Endothelial cell (in vitro differentiated cells): ENCODE measurements around the gene MISFA. TPM values are rescaled to one million over a fixed set of nuclear protein-coding genes. Genes with fewer than 3 reads are reported as not detected.

ENCODE experiments used
- DNase-seq: peaks from one replicate; pipeline ENCODE4 v3.0.0; 2021; ENCODE audit warnings: low spot score
- H3K27ac Mint-ChIP-seq: one replicate; pipeline ENCODE4 v1.8.0; 2021; ENCODE audit warnings: mixed read lengths, inconsistent platforms; ENCODE audit not compliant: unreplicated experiment
- H3K27me3 Mint-ChIP-seq: one replicate; pipeline ENCODE4 v1.8.0; 2021; ENCODE audit warnings: mild to moderate bottlenecking, moderate library complexity, mixed read lengths, inconsistent platforms; ENCODE audit not compliant: unreplicated experiment
- H3K36me3 Mint-ChIP-seq: one replicate; pipeline ENCODE4 v1.8.0; 2021; ENCODE audit warnings: mild to moderate bottlenecking, low read depth, mixed read lengths, inconsistent platforms; ENCODE audit not compliant: unreplicated experiment
- H3K4me1 Mint-ChIP-seq: one replicate; pipeline ENCODE4 v1.8.0; 2021; ENCODE audit warnings: mild to moderate bottlenecking, mixed read lengths, inconsistent platforms; ENCODE audit not compliant: unreplicated experiment
- H3K4me3 Mint-ChIP-seq: one replicate; pipeline ENCODE4 v1.8.0; 2021; ENCODE audit warnings: mild to moderate bottlenecking, mixed read lengths, inconsistent platforms; ENCODE audit not compliant: unreplicated experiment
- H3K9me3 Mint-ChIP-seq: one replicate; pipeline ENCODE4 v1.8.0; 2021; ENCODE audit warnings: mixed read lengths, inconsistent platforms; ENCODE audit not compliant: unreplicated experiment
- CTCF ChIP-seq: fragments of 200-600 bp; sonication (generic); IDR thresholded peaks from one replicate; pipeline ENCODE4 v1.5.0; 2021; ENCODE audit warnings: antibody characterized with exemption; ENCODE audit not compliant: unreplicated experiment
- long read RNA-seq: library from polyadenylated mRNA; unstranded; transcript quantifications from one replicate; pipeline ENCODE4 v2.0.0, GENCODE V29; 2020; ENCODE audit not compliant: unreplicated experiment
- total RNA-seq: library from RNA; stranded (reverse); fragmentation: NEBNext Ultra II Directional; extraction: Animal tissue kit (Norgen Biotek cat#: 25700); gene quantifications from one replicate; pipeline ENCODE4 v1.2.1, GENCODE V29; 2021; ENCODE audit not compliant: unreplicated experiment

The MISFA gene
- total RNA-seq, result 2.8 TPM
- long read RNA-seq, result 0 reads

GRCh38 chr11:18599739-18600230 is at the start of gene MISFA:
TSS of gene MISFA (plus strand) at chr11:18599789. CDS start at chr11:18599929, 140 bp downstream.
- H3K9me3 Mint-ChIP-seq, result no peaks in the 10 kb centered on the region
- DNase-seq, result no peak
- H3K27ac Mint-ChIP-seq, result no peak within 1 kb of the TSS
- no peaks in the 10 kb centered on the region for H3K36me3 Mint-ChIP-seq
- no peak within 1 kb of the TSS for H3K4me3 Mint-ChIP-seq
- TF ChIP-seq CTCF, result no peak
- no peaks in the 10 kb centered on the region for H3K4me1 Mint-ChIP-seq
- H3K27me3 Mint-ChIP-seq, result no peaks in the 10 kb centered on the region

- no peak overlapping the region for H3K27ac Mint-ChIP-seq
Measured at GRCh38 chr11:18563090-18563730, 36.4 kb upstream of the MISFA start.

GRCh38 chr11:18564149-18564548 is 35.4 kb upstream of the MISFA start:
- no peaks in the 10 kb centered on the region for H3K9me3 Mint-ChIP-seq

More at GRCh38 chr11:18563090-18563730, 36.4 kb upstream of the MISFA start:
- H3K4me3 Mint-ChIP-seq, result no peak overlapping the region
- H3K36me3 Mint-ChIP-seq, result no peaks in the 10 kb centered on the region
- no peak for TF ChIP-seq CTCF
- peaks cover 2% of the 10 kb centered on the region for H3K27me3 Mint-ChIP-seq
- no peaks in the 10 kb centered on the region for H3K4me1 Mint-ChIP-seq
- H3K9me3 Mint-ChIP-seq, result no peaks in the 10 kb centered on the region
- no peak for DNase-seq

GRCh38 chr11:18566406-18566805 is 33.2 kb upstream of the MISFA start:
- Mint-ChIP-seq H3K4me1 (no peaks in the 10 kb centered on the region), H3K36me3 (no peaks in the 10 kb centered on the region), H3K27ac (no peak overlapping the region), H3K4me3 (no peak overlapping the region), H3K9me3 (no peaks in the 10 kb centered on the region), H3K27me3 (no peaks in the 10 kb centered on the region)
- no peak for DNase-seq
- no peak for TF ChIP-seq CTCF

More at GRCh38 chr11:18564149-18564548, 35.4 kb upstream of the MISFA start:
- H3K27me3 Mint-ChIP-seq, result peaks cover 2% of the 10 kb centered on the region
- no peak overlapping the region for H3K27ac Mint-ChIP-seq
- no peak for TF ChIP-seq CTCF
- no peak overlapping the region for H3K4me3 Mint-ChIP-seq
- no peaks in the 10 kb centered on the region for H3K36me3 Mint-ChIP-seq
- no peak for DNase-seq
- H3K4me1 Mint-ChIP-seq, result no peaks in the 10 kb centered on the region

GRCh38 chr11:18567081-18567480 is 32.5 kb upstream of the MISFA start:
- Mint-ChIP-seq H3K27me3 (no peaks in the 10 kb centered on the region), H3K36me3 (no peaks in the 10 kb centered on the region), H3K4me3 (no peak overlapping the region), H3K9me3 (no peaks in the 10 kb centered on the region), H3K27ac (no peak overlapping the region), H3K4me1 (no peaks in the 10 kb centered on the region)
- TF ChIP-seq CTCF, result no peak
- no peak for DNase-seq
